Activated CD8-positive, alpha-beta memory T cell treated with anti-CD3 and anti-CD28 coated beads, Interleukin-2, amount 50 U/mL, for 48 hours (primary cell): ENCODE data around the gene FLCN.

Experiments
- DNase-seq: peaks from one replicate; pipeline ENCODE4 v3.0.0-alpha.2; 2020

The FLCN gene

GRCh38 chr17:17183744-17184143 is 53.2 kb downstream of the FLCN start:
- no peak for DNase-seq

- no peak for DNase-seq
These were observed 54.3 kb downstream of the FLCN start for GRCh38 chr17:17182598-17183136.

GRCh38 chr17:17181666-17182597 is 55.0 kb downstream of the FLCN start:
- no peak for DNase-seq

GRCh38 chr17:17180741-17181525 is 56.0 kb downstream of the FLCN start:
- DNase-seq: no peak

GRCh38 chr17:17180141-17180603 is 56.8 kb downstream of the FLCN start:
- DNase-seq: no peak

- no peak for DNase-seq
These were observed 57.6 kb downstream of the FLCN start for GRCh38 chr17:17179371-17179827.

GRCh38 chr17:17177176-17177575 is 59.8 kb downstream of the FLCN start:
- DNase-seq: no peak

GRCh38 chr17:17176341-17176740 is 60.6 kb downstream of the FLCN start:
- no peak for DNase-seq

GRCh38 chr17:17175917-17176316 is 61.1 kb downstream of the FLCN start:
- no peak for DNase-seq

GRCh38 chr17:17175340-17175739 is 61.6 kb downstream of the FLCN start:
- no peak for DNase-seq

- DNase-seq: no peak
These were observed 63.0 kb downstream of the FLCN start for GRCh38 chr17:17173921-17174320.

- no peak for DNase-seq
These were observed 64.0 kb downstream of the FLCN start for GRCh38 chr17:17172990-17173389.

- no peak for DNase-seq
These were observed 64.7 kb downstream of the FLCN start for GRCh38 chr17:17172001-17172939.

- DNase-seq: no peak
These were observed 65.8 kb downstream of the FLCN start for GRCh38 chr17:17171186-17171585.

GRCh38 chr17:17170346-17170985 is 66.5 kb downstream of the FLCN start:
- no peak for DNase-seq

GRCh38 chr17:17169396-17169795 is 67.6 kb downstream of the FLCN start:
- DNase-seq: no peak

GRCh38 chr17:17168401-17168800 is 68.6 kb downstream of the FLCN start:
- no peak for DNase-seq

GRCh38 chr17:17167986-17168385 is 69.0 kb downstream of the FLCN start:
- DNase-seq: no peak

- DNase-seq: no peak
These were observed 69.6 kb downstream of the FLCN start for GRCh38 chr17:17167356-17167755.

- no peak for DNase-seq
These were observed 70.5 kb downstream of the FLCN start for GRCh38 chr17:17166446-17166845.

- DNase-seq: no peak
These were observed 71.2 kb downstream of the FLCN start for GRCh38 chr17:17165666-17166308.
